ACHN (cell line): ENCODE measurements around the gene ADA.

Source experiments
- DNase-seq: peaks from one replicate; pipeline ENCODE4 v3.0.0-alpha.2; 2015
- in situ Hi-C: cut with HindIII; loops from 2 replicates; pipeline ENCODE4 v1.10.0; 2017; ENCODE audit warnings: low sequenced_read_pairs, low pct_ligation_motif_present, low pct_unique_long_range_greater_than_20kb

ADA gene

GRCh38 chr20:44649976-44650375 is 1.5 kb downstream of the ADA start:
- no peak for DNase-seq
- in situ Hi-C loops, result no loop called here

GRCh38 chr20:44649126-44649525 is 2.4 kb downstream of the ADA start:
- in situ Hi-C loops, result no loop called here
- DNase-seq, result no peak

- no peak for DNase-seq
- in situ Hi-C loops, result no loop called here
Measured at GRCh38 chr20:44648579-44648978, 2.9 kb downstream of the ADA start.

GRCh38 chr20:44648068-44648467 is 3.4 kb downstream of the ADA start:
- in situ Hi-C loops, result no loop called here
- DNase-seq, result no peak

- in situ Hi-C loops, result no loop called here
- no peak for DNase-seq
Measured at GRCh38 chr20:44646641-44647274, 4.7 kb downstream of the ADA start.

GRCh38 chr20:44646023-44646640 is 5.4 kb downstream of the ADA start:
- no peak for DNase-seq
- in situ Hi-C loops, result no loop called here

GRCh38 chr20:44644667-44645131 is 6.8 kb downstream of the ADA start:
- DNase-seq, result no peak
- in situ Hi-C loops, result no loop called here

- in situ Hi-C loops, result no loop called here
- DNase-seq, result no peak
Measured at GRCh38 chr20:44644230-44644617, 7.3 kb downstream of the ADA start.

- peak; percentile 81 for DNase-seq
- in situ Hi-C loops, result no loop called here
Measured at GRCh38 chr20:44643596-44644229, 7.8 kb downstream of the ADA start.

GRCh38 chr20:44643154-44643519 is 8.4 kb downstream of the ADA start:
- in situ Hi-C loops, result no loop called here
- no peak for DNase-seq

- peak; percentile 76 for DNase-seq
- in situ Hi-C loops, result no loop called here
Measured at GRCh38 chr20:44642203-44643153, 9.0 kb downstream of the ADA start.

- DNase-seq, result no peak
- in situ Hi-C loops, result no loop called here
Measured at GRCh38 chr20:44641325-44641724, 10.2 kb downstream of the ADA start.

GRCh38 chr20:44640522-44640921 is 11.0 kb downstream of the ADA start:
- DNase-seq, result no peak
- in situ Hi-C loops, result no loop called here

GRCh38 chr20:44637522-44638372 is 13.8 kb downstream of the ADA start:
- in situ Hi-C loops, result no loop called here
- no peak for DNase-seq

- no peak for DNase-seq
- in situ Hi-C loops, result no loop called here
Measured at GRCh38 chr20:44637042-44637441, 14.5 kb downstream of the ADA start.

- in situ Hi-C loops, result no loop called here
- DNase-seq, result no peak
Measured at GRCh38 chr20:44635877-44636276, 15.6 kb downstream of the ADA start.

GRCh38 chr20:44633872-44634600 is 17.5 kb downstream of the ADA start:
- no peak for DNase-seq
- in situ Hi-C loops, result no loop called here
